GM19467 (cell line): ENCODE data around the gene PPP1R15B.

ENCODE experiments used
- ATAC-seq: cut with Tn5 transposase; IDR thresholded peaks from one replicate; pipeline ENCODE4 v1.9.1; 2021; ENCODE audit warnings: mild to moderate bottlenecking, moderate library complexity; ENCODE audit not compliant: unreplicated experiment

The PPP1R15B gene

GRCh38 chr1:204421441-204421840, 9.8 kb upstream of the PPP1R15B start:
- ATAC-seq: no peak

- ATAC-seq: no peak
These were observed 8.7 kb upstream of the PPP1R15B start for GRCh38 chr1:204420039-204421004.

GRCh38 chr1:204419064-204419403, 7.4 kb upstream of the PPP1R15B start:
- ATAC-seq: no peak

- ATAC-seq: no peak
These were observed 6.8 kb upstream of the PPP1R15B start for GRCh38 chr1:204418174-204419063.

- no peak for ATAC-seq
These were observed 5.7 kb upstream of the PPP1R15B start for GRCh38 chr1:204417074-204417997.

GRCh38 chr1:204416589-204417073, 5.0 kb upstream of the PPP1R15B start:
- ATAC-seq: no peak

- ATAC-seq: no peak
These were observed 3.7 kb upstream of the PPP1R15B start for GRCh38 chr1:204415351-204415750.

DNA sequence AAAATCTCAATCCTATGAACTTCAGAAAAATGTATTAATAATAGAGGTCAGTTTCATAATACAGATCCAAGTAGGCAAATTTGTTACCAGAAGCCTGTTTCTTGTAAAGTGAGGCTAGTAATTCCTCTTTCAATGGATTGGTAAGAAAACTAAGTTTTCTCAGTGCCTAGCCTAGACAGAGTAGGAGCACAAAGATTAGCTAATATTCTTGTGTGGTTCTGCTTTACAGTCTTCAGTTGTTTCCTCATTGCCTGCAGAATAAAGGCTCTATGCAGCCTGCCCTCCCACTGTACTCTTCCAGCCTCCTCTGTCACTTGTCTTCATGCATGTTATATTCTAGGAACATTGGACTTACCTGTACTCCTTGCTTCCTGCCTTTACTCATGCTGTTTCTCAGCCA, 2.4 kb upstream of the PPP1R15B start:
- ATAC-seq: no peak

DNA sequence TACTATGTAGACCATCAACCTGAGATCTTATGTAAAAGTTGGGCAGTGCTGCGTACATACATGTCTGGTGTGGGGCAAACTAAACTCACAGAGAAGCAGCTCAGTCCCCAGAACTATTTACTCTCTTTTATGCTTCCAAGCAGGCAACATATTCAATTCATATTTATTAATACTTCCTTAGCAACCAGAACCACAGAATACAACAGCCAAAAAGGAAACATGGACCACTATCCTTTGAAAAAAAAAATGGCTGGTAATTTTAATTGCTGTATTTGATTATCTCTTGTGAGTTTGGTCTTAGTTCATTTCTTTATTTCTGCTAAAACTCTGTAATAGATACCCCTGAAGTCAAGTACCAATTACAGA, 1.5 kb upstream of the PPP1R15B start:
- ATAC-seq: no peak

DNA sequence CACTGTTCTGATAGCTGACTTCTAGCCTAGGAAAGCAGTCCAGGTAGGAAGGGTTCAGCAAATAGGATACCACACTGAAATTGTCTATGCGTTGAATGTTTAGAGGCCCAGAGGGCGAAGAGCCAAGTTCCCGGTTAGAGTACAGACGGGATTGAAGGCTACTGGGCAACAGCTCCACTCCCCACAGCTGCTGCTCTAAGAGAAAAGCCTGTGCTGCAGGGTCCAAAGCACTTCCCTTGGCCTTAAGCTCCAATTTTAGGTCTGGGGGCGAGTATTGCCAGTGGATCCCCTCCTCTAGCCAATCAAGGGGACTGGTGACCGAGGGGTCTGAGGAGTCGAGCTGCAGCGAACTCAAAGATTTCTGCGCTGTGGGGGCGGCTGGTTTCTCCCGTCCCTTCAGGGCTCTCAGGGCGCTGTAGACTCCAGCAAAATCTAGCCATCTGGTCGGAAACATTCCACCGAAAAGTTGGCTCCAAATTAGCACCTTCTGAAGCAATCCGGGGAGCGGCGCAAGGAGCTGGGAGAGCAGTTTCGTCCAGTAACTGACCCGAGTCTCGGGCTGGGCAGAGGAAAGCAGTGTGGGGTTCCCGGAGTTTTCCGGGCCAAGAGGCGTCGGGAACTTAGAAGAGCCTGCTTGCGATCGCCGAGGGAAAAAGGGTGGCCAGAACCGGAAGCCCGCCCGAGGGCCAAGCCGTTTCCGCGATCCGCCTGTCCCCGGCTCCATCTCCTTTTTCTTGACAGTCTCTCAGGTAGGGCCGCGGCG, 748 bp downstream of the PPP1R15B start:
- peak; percentile 10 for ATAC-seq

DNA sequence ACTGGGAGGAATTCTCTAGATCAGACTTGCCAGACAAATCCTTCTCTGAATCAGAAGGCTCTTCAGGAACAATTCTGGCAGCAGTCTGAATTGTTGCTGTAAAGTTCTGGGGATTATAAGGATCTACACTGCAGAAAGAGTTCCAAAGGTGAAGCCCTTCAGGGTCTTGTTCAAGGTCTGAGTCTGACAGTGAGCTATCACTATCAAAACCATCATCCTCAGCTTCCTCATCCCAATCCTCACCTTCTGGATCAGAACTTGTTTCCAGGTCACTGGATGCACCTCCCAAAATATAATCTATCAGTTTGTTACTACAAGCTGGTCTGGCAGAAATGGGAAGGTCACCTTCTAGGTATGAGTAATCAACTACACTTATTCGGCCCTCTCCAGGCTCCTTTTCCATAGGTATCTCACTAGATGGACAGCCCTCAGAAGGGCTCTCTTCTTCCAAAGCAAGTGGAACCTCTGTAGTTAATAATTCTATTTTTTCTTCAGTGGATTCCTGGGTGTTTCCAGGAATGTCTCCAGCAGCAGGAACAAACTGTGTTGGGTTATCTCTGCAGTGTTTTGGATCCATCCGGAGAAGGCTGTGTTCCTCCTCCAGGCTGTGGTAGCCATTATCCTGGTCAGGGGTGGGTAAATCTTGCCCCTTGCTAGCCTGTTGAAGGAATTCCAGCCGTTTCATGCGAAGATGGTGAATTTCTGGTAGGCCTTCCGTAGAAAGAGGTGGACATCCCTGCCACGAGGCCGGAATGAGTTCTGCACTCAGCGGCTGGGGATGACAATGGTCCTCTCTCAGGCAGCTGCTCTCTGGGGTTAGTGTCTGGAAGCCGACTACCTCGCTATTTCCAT, 1.6 kb downstream of the PPP1R15B start:
- ATAC-seq: no peak

DNA sequence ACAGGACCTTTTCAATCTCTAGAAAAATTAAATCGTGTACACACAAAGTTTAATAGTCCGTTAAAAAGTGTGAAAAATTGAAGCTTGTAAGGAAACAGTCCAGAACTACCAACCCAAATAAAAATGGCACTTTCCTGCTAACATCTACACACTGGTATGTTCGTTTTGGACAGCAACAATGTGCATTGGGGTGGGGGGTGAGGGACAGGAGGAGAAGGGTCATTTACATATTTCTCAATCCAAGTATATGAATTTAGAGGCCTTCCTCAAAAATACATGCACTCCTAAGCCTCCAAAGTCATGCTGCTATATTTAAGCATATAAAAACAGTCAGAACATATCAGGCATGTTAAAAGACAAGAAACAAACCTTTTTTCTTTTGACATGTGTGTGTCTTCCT, 2.5 kb downstream of the PPP1R15B start:
- ATAC-seq: no peak

DNA sequence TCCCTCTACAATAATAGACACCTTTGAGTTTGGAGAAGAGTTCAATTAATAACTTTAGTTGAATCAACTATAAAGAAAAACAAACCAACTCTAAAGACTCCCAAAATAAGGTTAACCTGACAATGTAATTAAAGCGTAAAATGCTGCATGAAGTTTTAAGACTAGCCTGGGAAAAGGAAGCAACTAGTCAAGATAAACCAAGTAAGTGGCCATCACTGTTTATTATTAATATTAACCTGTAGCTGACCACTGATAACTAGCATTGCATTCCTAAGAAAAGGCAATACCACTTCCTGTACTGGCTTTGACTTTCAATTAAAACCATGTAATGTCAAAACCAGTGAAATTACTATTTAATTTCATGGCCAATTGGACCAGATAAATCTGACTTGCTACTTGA, 3.0 kb downstream of the PPP1R15B start:
- no peak for ATAC-seq

GRCh38 chr1:204408074-204408507, 3.5 kb downstream of the PPP1R15B start:
- ATAC-seq: no peak

- ATAC-seq: no peak
These were observed 4.2 kb downstream of the PPP1R15B start for GRCh38 chr1:204407295-204407971.

DNA sequence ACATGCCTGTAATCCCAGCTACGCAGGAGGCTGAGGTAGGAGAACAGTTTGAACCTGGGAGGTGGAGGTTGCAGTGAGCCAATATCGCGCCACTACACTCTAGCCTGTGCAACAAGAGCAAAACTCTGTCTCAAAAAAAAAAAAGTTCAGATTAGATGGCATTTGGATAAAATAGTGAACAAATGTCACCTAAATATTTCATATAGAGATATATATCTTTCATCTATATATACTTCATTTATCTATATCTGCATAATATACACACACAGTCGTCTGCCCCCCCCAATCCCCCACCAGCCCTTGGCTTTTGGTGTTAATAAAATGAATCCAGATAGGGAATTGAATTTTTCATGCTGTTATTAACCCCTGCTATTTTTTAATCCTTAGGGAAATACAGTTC, 5.0 kb downstream of the PPP1R15B start:
- ATAC-seq: no peak

GRCh38 chr1:204405988-204406387, 5.6 kb downstream of the PPP1R15B start:
- no peak for ATAC-seq

- no peak for ATAC-seq
These were observed 7.0 kb downstream of the PPP1R15B start for GRCh38 chr1:204404629-204405028.
